Keratinocyte (primary cell): Measurements from ENCODE around the gene WTAP. TPM values are rescaled to one million over a fixed set of nuclear protein-coding genes. Genes with fewer than 3 reads are reported as not detected.
A peak's percentile ranks its signal among the peaks of the same experiment; 100 is the strongest.

Experiments
- DNase-seq: peaks from one replicate; pipeline ENCODE4 v3.0.0-alpha.2; 2011; ENCODE audit warnings: low read depth, missing footprints, low spot score
- FAIRE-seq: peaks from 2 replicates; lab custom pipeline; 2011; peaks lifted over from hg19 to GRCh38; lab: Jason Lieb, UNC
- H2AFZ ChIP-seq: 2 replicates; pipeline ENCODE4 v1.6.0; 2012; ENCODE audit warnings: low read length, control low read depth, inconsistent platforms; ENCODE audit not compliant: control insufficient read depth
- H3K27ac ChIP-seq: 2 replicates; pipeline ENCODE4 v1.5.1; 2011; ENCODE audit warnings: low read length; ENCODE audit not compliant: control insufficient read depth, insufficient read depth
- H3K27me3 ChIP-seq: 3 replicates; pipeline ENCODE4 v1.6.0; 2011; ENCODE audit warnings: low read length; ENCODE audit not compliant: control insufficient read depth, insufficient read depth; ENCODE audit errors: extremely low read depth
- H3K36me3 ChIP-seq, 2 experiments: 2 replicates in 1 of 2; 3 replicates in 1 of 2; pipeline ENCODE4 v1.5.1; 2011; ENCODE audit warnings: low read length in 2 of 2, mild to moderate bottlenecking in 1 of 2; ENCODE audit not compliant: control insufficient read depth in 2 of 2, insufficient read depth in 2 of 2; ENCODE audit errors: extremely low read depth in 1 of 2
- H3K4me1 ChIP-seq: 3 replicates; pipeline ENCODE4 v1.5.1; 2011; ENCODE audit warnings: low read length; ENCODE audit not compliant: control insufficient read depth, insufficient read depth; ENCODE audit errors: extremely low read depth
- H3K4me2 ChIP-seq: 3 replicates; pipeline ENCODE4 v1.6.0; 2011; ENCODE audit warnings: low read depth, low read length; ENCODE audit not compliant: control insufficient read depth, insufficient read depth; ENCODE audit errors: extremely low read depth
- H3K4me3 ChIP-seq, 3 experiments: fragments of 200-600 bp in 1 of 3; sonication (generic) in 1 of 3; 2 replicates in 2 of 3; 3 replicates in 1 of 3; pipeline ENCODE4 v1.5.1; 2011 to 2016; ENCODE audit warnings: low read length in 3 of 3, mild to moderate bottlenecking in 3 of 3, control low read depth in 2 of 3, inconsistent platforms in 1 of 3, low read depth in 1 of 3, mixed read lengths in 1 of 3, mixed run types in 1 of 3, moderate library complexity in 1 of 3; ENCODE audit not compliant: control insufficient read depth in 2 of 3, insufficient read depth in 2 of 3; ENCODE audit errors: extremely low read depth in 1 of 3
- H3K79me2 ChIP-seq: 2 replicates; pipeline ENCODE4 v1.6.0; 2012; ENCODE audit warnings: low read length; ENCODE audit not compliant: control insufficient read depth, insufficient read depth
- H3K9ac ChIP-seq: 3 replicates; pipeline ENCODE4 v1.6.0; 2011; ENCODE audit warnings: low read length; ENCODE audit not compliant: control insufficient read depth, insufficient read depth; ENCODE audit errors: extremely low read depth
- H3K9me1 ChIP-seq: 3 replicates; pipeline ENCODE4 v1.6.0; 2011; ENCODE audit warnings: low read length; ENCODE audit not compliant: control insufficient read depth, insufficient read depth; ENCODE audit errors: extremely low read depth
- H3K9me3 ChIP-seq: 2 replicates; pipeline ENCODE4 v1.5.1; 2012; ENCODE audit warnings: low read depth, low read length; ENCODE audit not compliant: control insufficient read depth
- H4K20me1 ChIP-seq: 3 replicates; pipeline ENCODE4 v1.6.0; 2011; ENCODE audit warnings: low read length; ENCODE audit not compliant: control insufficient read depth, insufficient read depth; ENCODE audit errors: extremely low read depth
- EZH2 ChIP-seq: IDR thresholded peaks from one replicate; pipeline ENCODE4 v1.6.1; 2012; ENCODE audit warnings: inconsistent platforms, mild to moderate bottlenecking, low read length, moderate library complexity
- dilution Hi-C: fragments of 300-500 bp; cut with MboI; formaldehyde crosslinking; loops from one replicate; pipeline ENCODE4 v1.7.0; 2020; ENCODE audit warnings: low sequenced_read_pairs; ENCODE audit not compliant: extremely low pct_ligation_motif_present
- polyA plus RNA-seq, 5 experiments: library from polyadenylated mRNA; depleted of rRNA in 3 of 5; stranded (reverse) in 3 of 5; stranded (forward) in 1 of 5; unstranded in 1 of 5; fragments of >200 nt; gene quantifications; 1 replicate in 1 of 5; 2 replicates in 3 of 5; 3 replicates in 1 of 5; pipeline versions ENCODE4 v1.2.1 to v1.2.3, GENCODE V29; 2011 to 2012; ENCODE audit warnings: missing spikeins in 2 of 5, low read depth in 1 of 5, low replicate concordance in 1 of 5
- TF ChIP-seq, protein P1 (sequence below), 3 experiments: IDR thresholded peaks in 1 of 3; conservative IDR thresholded peaks in 1 of 3; optimal IDR thresholded peaks in 1 of 3; 2 replicates in 2 of 3; 3 replicates in 1 of 3; pipeline versions ENCODE3 to v1.5.1; 2011; ENCODE audit warnings: low read length in 3 of 3, mild to moderate bottlenecking in 3 of 3, moderate library complexity in 2 of 3, control low read depth in 1 of 3, inconsistent platforms in 1 of 3; ENCODE audit not compliant: insufficient read depth in 2 of 3; ENCODE audit errors: extremely low read depth in 1 of 3

WTAP gene
- polyA plus RNA-seq, 1 donor (not counting 4 experiments of a cell fraction or from before 2014, with no cell fraction given), result 40.2 TPM

- DNase-seq, result no peak
- no peaks in the 10 kb centered on the region for H3K27me3 ChIP-seq
- H3K9me3 ChIP-seq, result no peaks in the 10 kb centered on the region
- peak overlapping the region; percentile 83 for H3K9ac ChIP-seq
- peaks cover 30% of the 10 kb centered on the region for H3K79me2 ChIP-seq
- TF ChIP-seq, protein P1, sequence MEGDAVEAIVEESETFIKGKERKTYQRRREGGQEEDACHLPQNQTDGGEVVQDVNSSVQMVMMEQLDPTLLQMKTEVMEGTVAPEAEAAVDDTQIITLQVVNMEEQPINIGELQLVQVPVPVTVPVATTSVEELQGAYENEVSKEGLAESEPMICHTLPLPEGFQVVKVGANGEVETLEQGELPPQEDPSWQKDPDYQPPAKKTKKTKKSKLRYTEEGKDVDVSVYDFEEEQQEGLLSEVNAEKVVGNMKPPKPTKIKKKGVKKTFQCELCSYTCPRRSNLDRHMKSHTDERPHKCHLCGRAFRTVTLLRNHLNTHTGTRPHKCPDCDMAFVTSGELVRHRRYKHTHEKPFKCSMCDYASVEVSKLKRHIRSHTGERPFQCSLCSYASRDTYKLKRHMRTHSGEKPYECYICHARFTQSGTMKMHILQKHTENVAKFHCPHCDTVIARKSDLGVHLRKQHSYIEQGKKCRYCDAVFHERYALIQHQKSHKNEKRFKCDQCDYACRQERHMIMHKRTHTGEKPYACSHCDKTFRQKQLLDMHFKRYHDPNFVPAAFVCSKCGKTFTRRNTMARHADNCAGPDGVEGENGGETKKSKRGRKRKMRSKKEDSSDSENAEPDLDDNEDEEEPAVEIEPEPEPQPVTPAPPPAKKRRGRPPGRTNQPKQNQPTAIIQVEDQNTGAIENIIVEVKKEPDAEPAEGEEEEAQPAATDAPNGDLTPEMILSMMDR (optimal IDR thresholded peaks at IDR 0.05 in 1 of 3, IDR thresholded peaks at IDR 0.05 in 1 of 3, conservative IDR thresholded peaks at IDR 0.05 in 1 of 3; ENCODE audit: extremely low read depth in 1 of 3, insufficient read depth in 2 of 3, low read length in 3 of 3), result no peak
- dilution Hi-C loops, result no loop called here
- peak overlapping the region in 2 of 3 experiments; percentile 71 to 93 for H3K4me3 ChIP-seq
- peaks cover 5 to 26% of the 10 kb centered on the region in 2 experiments for H3K36me3 ChIP-seq
- H3K27ac ChIP-seq, result peak overlapping the region; percentile 85
- H3K4me1 ChIP-seq, result peaks cover 33% of the 10 kb centered on the region
- no peak overlapping the region for H2AFZ ChIP-seq
- no peaks in the 10 kb centered on the region for H4K20me1 ChIP-seq
- H3K4me2 ChIP-seq, result peak overlapping the region; percentile 93
- FAIRE-seq, result peak; percentile 57
- peaks cover 2% of the 10 kb centered on the region for H3K9me1 ChIP-seq
Observed at GRCh38 chr6:159760602-159761057, 33.3 kb downstream of the WTAP start.

DNA sequence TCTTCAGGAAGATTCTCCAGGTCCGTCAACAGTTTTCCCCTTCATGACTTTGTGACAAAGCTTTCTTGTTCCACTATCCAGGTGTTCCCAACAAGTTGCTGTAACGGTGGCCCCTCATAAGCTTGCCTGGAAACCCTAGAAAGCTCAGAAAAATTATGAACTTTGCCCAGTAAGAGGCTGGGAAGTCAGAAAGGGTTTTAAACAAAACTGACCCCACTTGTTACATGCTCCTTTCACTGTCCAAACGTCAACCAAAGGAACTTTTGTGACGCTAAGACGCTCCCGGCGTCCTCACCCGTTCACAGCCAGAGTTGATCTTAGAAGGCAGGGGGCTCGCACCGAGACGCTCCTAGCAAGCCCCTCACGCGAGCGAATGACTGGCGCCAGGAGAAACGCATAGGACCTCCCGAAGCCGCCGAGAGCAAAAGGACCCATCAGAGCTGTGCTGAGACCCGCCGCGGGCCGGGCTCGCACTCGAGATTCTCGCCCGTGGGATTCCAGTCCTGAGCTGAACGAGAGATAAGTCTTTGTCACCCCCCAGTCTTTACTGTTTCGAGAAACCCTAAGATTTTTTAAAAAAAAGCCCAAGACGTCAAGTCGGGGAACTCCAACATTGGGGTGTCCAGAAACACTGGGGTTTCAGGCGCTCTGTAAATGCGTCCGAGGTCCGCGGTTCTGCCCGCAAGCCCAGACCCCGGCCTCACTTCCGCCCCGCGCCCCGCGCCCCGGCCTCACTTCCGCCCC is 34.0 kb downstream of the WTAP start:
- Histone ChIP-seq H3K9me1 (peaks cover 2% of the 10 kb centered on the region), H3K4me3 (peak overlapping the region; percentile 71 to 93 (median 77)), H3K27ac (peak overlapping the region; percentile 85), H2AFZ (peak overlapping the region; percentile 58), H4K20me1 (no peaks in the 10 kb centered on the region), H3K27me3 (no peaks in the 10 kb centered on the region), H3K9me3 (no peaks in the 10 kb centered on the region), H3K4me1 (peaks cover 33% of the 10 kb centered on the region), H3K4me2 (peak overlapping the region; percentile 93), H3K9ac (peak overlapping the region; percentile 83), H3K79me2 (peaks cover 33% of the 10 kb centered on the region), H3K36me3 (peaks cover 5 to 29% of the 10 kb centered on the region in 2 experiments)
- TF ChIP-seq, protein P1 (optimal IDR thresholded peaks at IDR 0.05 in 1 of 3, IDR thresholded peaks at IDR 0.05 in 1 of 3, conservative IDR thresholded peaks at IDR 0.05 in 1 of 3; ENCODE audit: extremely low read depth in 1 of 3, insufficient read depth in 2 of 3, low read length in 3 of 3), result no peak
- TF ChIP-seq EZH2, result no peak
- DNase-seq (no peak), FAIRE-seq (no peak)
- dilution Hi-C loops, result no loop called here
